ENCODE measurements around the gene NEMF.
"Not testable (repeated sequence)": the region's sequence is repeated elsewhere in the genome, so short reads cannot be mapped to it uniquely, and the experiment has no call there.

Gene NEMF, protein sequence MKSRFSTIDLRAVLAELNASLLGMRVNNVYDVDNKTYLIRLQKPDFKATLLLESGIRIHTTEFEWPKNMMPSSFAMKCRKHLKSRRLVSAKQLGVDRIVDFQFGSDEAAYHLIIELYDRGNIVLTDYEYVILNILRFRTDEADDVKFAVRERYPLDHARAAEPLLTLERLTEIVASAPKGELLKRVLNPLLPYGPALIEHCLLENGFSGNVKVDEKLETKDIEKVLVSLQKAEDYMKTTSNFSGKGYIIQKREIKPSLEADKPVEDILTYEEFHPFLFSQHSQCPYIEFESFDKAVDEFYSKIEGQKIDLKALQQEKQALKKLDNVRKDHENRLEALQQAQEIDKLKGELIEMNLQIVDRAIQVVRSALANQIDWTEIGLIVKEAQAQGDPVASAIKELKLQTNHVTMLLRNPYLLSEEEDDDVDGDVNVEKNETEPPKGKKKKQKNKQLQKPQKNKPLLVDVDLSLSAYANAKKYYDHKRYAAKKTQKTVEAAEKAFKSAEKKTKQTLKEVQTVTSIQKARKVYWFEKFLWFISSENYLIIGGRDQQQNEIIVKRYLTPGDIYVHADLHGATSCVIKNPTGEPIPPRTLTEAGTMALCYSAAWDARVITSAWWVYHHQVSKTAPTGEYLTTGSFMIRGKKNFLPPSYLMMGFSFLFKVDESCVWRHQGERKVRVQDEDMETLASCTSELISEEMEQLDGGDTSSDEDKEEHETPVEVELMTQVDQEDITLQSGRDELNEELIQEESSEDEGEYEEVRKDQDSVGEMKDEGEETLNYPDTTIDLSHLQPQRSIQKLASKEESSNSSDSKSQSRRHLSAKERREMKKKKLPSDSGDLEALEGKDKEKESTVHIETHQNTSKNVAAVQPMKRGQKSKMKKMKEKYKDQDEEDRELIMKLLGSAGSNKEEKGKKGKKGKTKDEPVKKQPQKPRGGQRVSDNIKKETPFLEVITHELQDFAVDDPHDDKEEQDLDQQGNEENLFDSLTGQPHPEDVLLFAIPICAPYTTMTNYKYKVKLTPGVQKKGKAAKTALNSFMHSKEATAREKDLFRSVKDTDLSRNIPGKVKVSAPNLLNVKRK

DNA sequence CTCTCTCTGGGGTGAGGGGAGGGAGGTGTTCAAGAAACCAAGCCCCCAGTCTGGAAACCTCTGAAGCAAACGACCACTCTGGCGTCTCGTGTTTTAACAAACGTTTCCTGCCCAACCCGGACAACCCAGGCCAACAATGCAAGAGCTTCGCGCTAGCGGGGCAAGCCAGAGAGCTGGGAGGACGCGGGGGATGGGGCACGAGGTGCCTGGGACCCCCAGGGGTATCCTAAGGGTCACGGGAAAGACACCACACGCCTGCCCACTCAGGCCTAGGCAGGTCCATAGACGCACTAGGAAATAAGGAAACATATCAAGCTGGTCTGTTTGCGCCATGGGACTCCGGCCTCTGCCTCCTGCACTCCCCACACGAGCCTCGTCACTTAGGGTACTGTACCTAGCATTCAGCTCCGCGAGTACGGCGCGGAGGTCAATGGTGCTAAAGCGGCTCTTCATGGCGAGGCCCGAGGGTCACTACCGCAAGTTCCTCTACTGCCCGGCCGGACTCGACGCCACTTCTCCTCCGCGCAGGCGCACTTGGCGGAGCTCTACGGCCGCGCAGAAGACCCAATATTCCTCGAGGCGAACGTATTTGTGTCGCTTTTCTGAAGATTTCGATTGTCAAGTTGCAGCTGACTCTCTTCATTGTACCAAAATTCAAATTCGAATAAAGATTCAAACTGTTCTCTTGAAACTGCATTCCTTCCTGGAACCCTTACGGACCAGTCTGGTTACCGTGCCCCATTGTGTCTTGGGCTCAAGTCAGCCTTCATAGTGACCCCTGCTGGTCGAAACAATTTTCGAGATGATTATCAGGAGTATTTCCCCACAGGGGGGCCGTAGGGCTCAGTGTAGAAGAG is at the start of gene NEMF:
Gene NEMF, minus strand, starts transcription at position 488 of the 857 bp plus-strand sequence. Its CDS starts 35 bp downstream, at position 453.
- peak; percentile 91 for DNase-seq (ENCODE audit: low read depth)
- TF ChIP-seq, protein P1, sequence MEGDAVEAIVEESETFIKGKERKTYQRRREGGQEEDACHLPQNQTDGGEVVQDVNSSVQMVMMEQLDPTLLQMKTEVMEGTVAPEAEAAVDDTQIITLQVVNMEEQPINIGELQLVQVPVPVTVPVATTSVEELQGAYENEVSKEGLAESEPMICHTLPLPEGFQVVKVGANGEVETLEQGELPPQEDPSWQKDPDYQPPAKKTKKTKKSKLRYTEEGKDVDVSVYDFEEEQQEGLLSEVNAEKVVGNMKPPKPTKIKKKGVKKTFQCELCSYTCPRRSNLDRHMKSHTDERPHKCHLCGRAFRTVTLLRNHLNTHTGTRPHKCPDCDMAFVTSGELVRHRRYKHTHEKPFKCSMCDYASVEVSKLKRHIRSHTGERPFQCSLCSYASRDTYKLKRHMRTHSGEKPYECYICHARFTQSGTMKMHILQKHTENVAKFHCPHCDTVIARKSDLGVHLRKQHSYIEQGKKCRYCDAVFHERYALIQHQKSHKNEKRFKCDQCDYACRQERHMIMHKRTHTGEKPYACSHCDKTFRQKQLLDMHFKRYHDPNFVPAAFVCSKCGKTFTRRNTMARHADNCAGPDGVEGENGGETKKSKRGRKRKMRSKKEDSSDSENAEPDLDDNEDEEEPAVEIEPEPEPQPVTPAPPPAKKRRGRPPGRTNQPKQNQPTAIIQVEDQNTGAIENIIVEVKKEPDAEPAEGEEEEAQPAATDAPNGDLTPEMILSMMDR (IDR thresholded peaks at IDR 0.05; ENCODE audit: low read length, missing control alignments), result peak; percentile 85
- peak within 1 kb of the TSS; percentile 98 for H3K4me3 ChIP-seq (replicated peaks; ENCODE audit: low read depth, low read length)

DNA sequence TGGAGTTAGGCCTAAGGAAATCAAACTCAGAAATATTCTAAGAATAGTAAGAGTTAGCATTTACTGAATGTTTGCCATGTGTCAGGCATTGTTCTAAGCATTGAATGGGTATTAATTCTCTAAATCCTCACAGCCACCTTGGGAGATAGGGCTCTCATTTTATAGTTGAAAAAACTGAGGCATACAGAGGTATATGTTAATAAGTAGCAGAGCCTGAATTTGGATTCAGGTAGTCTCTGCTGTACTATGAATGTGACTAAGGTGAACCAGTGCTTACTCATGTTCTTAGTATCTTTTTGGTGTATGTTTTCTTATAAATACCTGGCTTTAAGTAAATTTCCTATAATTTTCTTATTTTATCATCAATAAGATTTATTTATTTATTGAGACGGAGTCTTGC is 48.4 kb upstream of the NEMF start:
- TF ChIP-seq, protein P1 (IDR thresholded peaks at IDR 0.05; ENCODE audit: low read length, missing control alignments), result no peak
- H3K4me3 ChIP-seq (replicated peaks; ENCODE audit: low read depth, low read length), result no peak overlapping the region
- no peak for DNase-seq (ENCODE audit: low read depth)

DNA sequence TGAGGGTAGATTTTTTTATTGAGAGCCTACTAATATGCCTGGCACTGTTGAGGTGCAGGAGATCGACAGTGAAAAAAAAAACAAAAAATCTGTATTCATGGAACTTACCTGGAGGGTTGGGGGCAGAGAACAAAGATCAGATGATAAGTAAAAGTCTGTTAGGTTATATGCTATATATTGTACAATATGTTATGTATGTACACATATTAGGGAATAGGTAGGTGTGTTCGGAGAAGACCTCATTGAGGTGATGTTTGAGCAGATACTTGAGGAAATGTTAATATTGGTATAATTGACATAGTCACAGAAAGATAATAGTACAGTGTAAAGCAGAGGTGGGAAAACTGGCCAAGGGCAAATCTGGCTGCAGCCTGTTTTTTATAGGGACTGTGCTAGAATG is 45.9 kb upstream of the NEMF start:
- no peak for DNase-seq (ENCODE audit: low read depth)
- H3K4me3 ChIP-seq (replicated peaks; ENCODE audit: low read depth, low read length), result no peak overlapping the region
- TF ChIP-seq, protein P1 (IDR thresholded peaks at IDR 0.05; ENCODE audit: low read length, missing control alignments), result no peak

DNA sequence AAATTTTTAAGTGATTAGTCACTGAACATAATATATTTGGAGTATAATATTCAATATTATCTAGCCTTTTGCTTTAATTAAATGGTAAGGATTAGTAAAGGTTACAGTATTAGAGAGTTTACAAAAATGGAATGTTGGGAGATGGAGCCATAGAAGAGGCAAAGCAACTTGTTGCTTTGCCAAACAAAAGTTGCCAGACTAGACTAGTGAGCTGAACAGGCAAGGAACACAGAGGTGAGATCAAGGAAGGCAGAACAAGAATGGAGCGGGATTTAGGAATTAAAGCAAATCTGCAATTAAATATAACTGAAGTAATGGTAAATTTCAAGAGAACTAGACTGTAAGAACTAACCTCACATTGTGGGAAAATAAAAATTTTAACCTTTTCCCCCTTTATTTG is 45.4 kb upstream of the NEMF start:
- H3K4me3 ChIP-seq (replicated peaks; ENCODE audit: low read depth, low read length), result no peak overlapping the region
- TF ChIP-seq, protein P1 (IDR thresholded peaks at IDR 0.05; ENCODE audit: low read length, missing control alignments), result no peak
- no peak for DNase-seq (ENCODE audit: low read depth)

DNA sequence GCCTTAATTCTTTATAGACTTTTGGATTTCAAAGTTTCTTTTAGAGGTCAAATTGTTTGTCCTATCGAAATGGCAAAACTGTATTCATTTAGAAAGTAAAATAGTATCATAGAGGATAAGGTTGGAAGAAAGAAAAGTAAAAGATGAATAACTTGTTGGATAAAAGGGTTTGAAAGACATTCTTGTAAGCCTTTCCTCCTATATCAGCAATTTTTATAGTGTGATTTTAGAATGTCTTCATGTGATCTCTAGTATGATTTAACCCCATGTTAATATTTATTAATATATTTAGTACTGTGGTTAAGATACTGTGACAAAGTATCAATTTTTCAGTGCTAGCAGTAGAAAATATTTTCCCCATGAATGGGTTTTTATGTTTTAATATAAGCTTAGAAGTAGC is 44.8 kb upstream of the NEMF start:
- H3K4me3 ChIP-seq (replicated peaks; ENCODE audit: low read depth, low read length), result peak overlapping the region; percentile 93
- DNase-seq (ENCODE audit: low read depth), result no peak
- TF ChIP-seq, protein P1 (IDR thresholded peaks at IDR 0.05; ENCODE audit: low read length, missing control alignments), result no peak

DNA sequence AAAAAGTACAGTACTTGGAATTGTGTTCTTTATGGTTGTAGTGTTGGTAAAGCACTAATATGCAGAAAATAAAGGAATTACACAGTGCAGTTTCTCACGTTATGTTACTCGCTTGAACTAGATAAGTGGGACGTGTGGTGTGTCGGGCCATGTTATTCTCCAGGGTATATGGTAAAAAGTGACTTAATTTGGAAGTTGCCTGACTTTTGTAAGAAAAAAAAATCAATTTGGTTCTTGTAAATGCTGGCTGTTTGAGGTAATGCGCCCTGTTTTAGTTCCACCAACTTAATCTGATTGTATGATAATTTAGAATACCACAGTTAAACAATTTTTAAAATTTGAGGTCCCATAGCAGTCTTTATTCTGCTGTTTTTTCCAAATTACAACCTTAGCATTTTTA is 44.4 kb upstream of the NEMF start:
- TF ChIP-seq, protein P1 (IDR thresholded peaks at IDR 0.05; ENCODE audit: low read length, missing control alignments), result no peak
- DNase-seq (ENCODE audit: low read depth), result no peak
- peak overlapping the region; percentile 93 for H3K4me3 ChIP-seq (replicated peaks; ENCODE audit: low read depth, low read length)

DNA sequence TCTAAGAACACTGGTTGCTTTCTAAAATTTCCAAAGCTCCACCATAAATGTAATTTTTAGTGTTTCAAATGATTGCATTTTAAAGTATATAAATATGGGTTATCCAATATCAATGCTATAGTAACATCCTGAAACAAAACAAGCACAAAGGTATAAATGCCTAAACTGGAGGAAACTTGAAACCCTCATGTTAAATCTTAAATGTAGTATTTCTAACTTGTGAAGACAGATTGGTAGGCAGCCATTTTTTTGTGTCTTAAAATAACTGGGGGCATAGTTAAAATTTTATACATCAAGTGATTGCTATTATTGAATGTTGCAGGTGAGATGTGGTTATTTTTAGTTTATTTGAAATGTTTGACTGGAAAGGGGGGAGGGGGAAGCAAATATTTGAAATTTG is 43.7 kb upstream of the NEMF start:
- H3K4me3 ChIP-seq (replicated peaks; ENCODE audit: low read depth, low read length), result peak overlapping the region; percentile 93
- DNase-seq (ENCODE audit: low read depth), result not testable (repeated sequence)

Measured in fibroblast of pulmonary artery (primary cell).